NCI-H1417 (cell line): Measurements from ENCODE around the gene SNX25.

Source experiments
- DNase-seq, 3 experiments: peaks; one replicate each; lab custom pipeline; 2025; lab: John Stamatoyannopoulos, UW

Gene SNX25

GRCh38 chr4:185411849-185412248 is 202.5 kb downstream of the SNX25 start:
- DNase-seq: no peak

GRCh38 chr4:185412412-185412811 is 203.0 kb downstream of the SNX25 start:
- DNase-seq: no peak
